ENCODE results near the gene PTPRR.

The PTPRR gene

DNA sequence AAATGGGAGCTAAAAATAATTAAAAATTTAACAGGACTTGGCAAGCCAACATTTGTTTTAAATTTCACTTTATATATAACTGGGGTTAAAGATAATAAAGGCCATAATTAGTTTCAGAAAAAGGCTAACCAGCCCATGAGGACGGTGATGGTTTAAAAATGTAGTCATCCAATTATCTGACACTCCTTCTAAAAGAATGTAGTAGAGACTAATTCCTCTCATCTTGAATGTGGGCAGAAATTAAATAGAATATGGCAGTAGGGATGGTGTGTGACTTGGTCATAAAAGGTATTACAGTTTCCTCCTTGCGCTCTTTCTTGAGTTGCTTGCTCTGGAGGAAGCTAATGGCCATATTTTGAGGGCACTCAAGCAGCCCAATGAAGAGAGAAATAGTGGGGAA lies 234.2 kb downstream of the PTPRR start:
- Histone ChIP-seq H3K36me3 (ENCODE audit: insufficient read depth, low read length) (no peaks in the 10 kb centered on the region), H3K9me3 (ENCODE audit: insufficient read depth, low read depth, low read length) (no peaks in the 10 kb centered on the region), H3K4me3 (ENCODE audit: low read length, poor library complexity, severe bottlenecking) (no peak overlapping the region), H3K79me2 (ENCODE audit: insufficient read depth, low read length) (no peaks in the 10 kb centered on the region), H4K20me1 (ENCODE audit: insufficient read depth, low read length, poor library complexity, severe bottlenecking) (no peaks in the 10 kb centered on the region), H3K27me3 (ENCODE audit: insufficient read depth, low read length, poor library complexity, severe bottlenecking) (no peaks in the 10 kb centered on the region), H3K4me1 (ENCODE audit: insufficient read depth, low read length, poor library complexity, severe bottlenecking) (peaks cover 7% of the 10 kb centered on the region), H3K4me2 (ENCODE audit: low read depth, low read length, poor library complexity, severe bottlenecking) (no peak overlapping the region), H2AFZ (ENCODE audit: low read length) (0 out of 2 replicates have a peak overlapping the region, but pooled peaks have one; percentile 44), H3F3A (ENCODE audit: low read depth) (no peaks in the 10 kb centered on the region), H3K9ac (ENCODE audit: low read depth, low read length, poor library complexity, severe bottlenecking) (no peak overlapping the region), H3K9me2 (replicated peaks; ENCODE audit: low read depth, low read length) (no peaks in the 10 kb centered on the region)
- no peak for TF ChIP-seq EZH2phosphoT487 (IDR thresholded peaks at IDR 0.05; ENCODE audit: borderline replicate concordance)

- Histone ChIP-seq H2AFZ (ENCODE audit: low read length) (0 out of 2 replicates have a peak overlapping the region, but pooled peaks have one; percentile 18), H3K9me2 (replicated peaks; ENCODE audit: low read depth, low read length) (no peaks in the 10 kb centered on the region), H3K4me2 (ENCODE audit: low read depth, low read length, poor library complexity, severe bottlenecking) (no peak overlapping the region), H4K20me1 (ENCODE audit: insufficient read depth, low read length, poor library complexity, severe bottlenecking) (no peaks in the 10 kb centered on the region), H3F3A (ENCODE audit: low read depth) (no peaks in the 10 kb centered on the region), H3K79me2 (ENCODE audit: insufficient read depth, low read length) (no peaks in the 10 kb centered on the region), H3K27me3 (ENCODE audit: insufficient read depth, low read length, poor library complexity, severe bottlenecking) (no peaks in the 10 kb centered on the region), H3K9ac (ENCODE audit: low read depth, low read length, poor library complexity, severe bottlenecking) (no peak overlapping the region), H3K9me3 (ENCODE audit: insufficient read depth, low read depth, low read length) (no peaks in the 10 kb centered on the region), H3K4me3 (ENCODE audit: low read length, poor library complexity, severe bottlenecking) (no peak overlapping the region), H3K4me1 (ENCODE audit: insufficient read depth, low read length, poor library complexity, severe bottlenecking) (peaks cover 7% of the 10 kb centered on the region), H3K36me3 (ENCODE audit: insufficient read depth, low read length) (no peaks in the 10 kb centered on the region)
- no peak for TF ChIP-seq EZH2phosphoT487 (IDR thresholded peaks at IDR 0.05; ENCODE audit: borderline replicate concordance)
- TF ChIP-seq, protein P1, sequence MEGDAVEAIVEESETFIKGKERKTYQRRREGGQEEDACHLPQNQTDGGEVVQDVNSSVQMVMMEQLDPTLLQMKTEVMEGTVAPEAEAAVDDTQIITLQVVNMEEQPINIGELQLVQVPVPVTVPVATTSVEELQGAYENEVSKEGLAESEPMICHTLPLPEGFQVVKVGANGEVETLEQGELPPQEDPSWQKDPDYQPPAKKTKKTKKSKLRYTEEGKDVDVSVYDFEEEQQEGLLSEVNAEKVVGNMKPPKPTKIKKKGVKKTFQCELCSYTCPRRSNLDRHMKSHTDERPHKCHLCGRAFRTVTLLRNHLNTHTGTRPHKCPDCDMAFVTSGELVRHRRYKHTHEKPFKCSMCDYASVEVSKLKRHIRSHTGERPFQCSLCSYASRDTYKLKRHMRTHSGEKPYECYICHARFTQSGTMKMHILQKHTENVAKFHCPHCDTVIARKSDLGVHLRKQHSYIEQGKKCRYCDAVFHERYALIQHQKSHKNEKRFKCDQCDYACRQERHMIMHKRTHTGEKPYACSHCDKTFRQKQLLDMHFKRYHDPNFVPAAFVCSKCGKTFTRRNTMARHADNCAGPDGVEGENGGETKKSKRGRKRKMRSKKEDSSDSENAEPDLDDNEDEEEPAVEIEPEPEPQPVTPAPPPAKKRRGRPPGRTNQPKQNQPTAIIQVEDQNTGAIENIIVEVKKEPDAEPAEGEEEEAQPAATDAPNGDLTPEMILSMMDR (conservative IDR thresholded peaks at IDR 0.05; ENCODE audit: low read length), result no peak
Observed at GRCh38 chr12:70683976-70684375, 236.6 kb downstream of the PTPRR start.

GRCh38 chr12:70671698-70672097 lies 248.8 kb downstream of the PTPRR start:
- no peak for TF ChIP-seq EZH2phosphoT487 (IDR thresholded peaks at IDR 0.05; ENCODE audit: borderline replicate concordance)
- TF ChIP-seq, protein P1 (conservative IDR thresholded peaks at IDR 0.05; ENCODE audit: low read length), result no peak
- no peaks in the 10 kb centered on the region for H3K9me3 ChIP-seq (ENCODE audit: insufficient read depth, low read depth, low read length)
- H3K4me2 ChIP-seq (ENCODE audit: low read depth, low read length, poor library complexity, severe bottlenecking), result no peak overlapping the region
- H2AFZ ChIP-seq (ENCODE audit: low read length), result no peak overlapping the region
- no peaks in the 10 kb centered on the region for H3K9me2 ChIP-seq (replicated peaks; ENCODE audit: low read depth, low read length)
- no peaks in the 10 kb centered on the region for H3K79me2 ChIP-seq (ENCODE audit: insufficient read depth, low read length)
- H3K36me3 ChIP-seq (ENCODE audit: insufficient read depth, low read length), result no peaks in the 10 kb centered on the region
- H3K9ac ChIP-seq (ENCODE audit: low read depth, low read length, poor library complexity, severe bottlenecking), result no peak overlapping the region
- H3K4me3 ChIP-seq (ENCODE audit: low read length, poor library complexity, severe bottlenecking), result no peak overlapping the region
- H4K20me1 ChIP-seq (ENCODE audit: insufficient read depth, low read length, poor library complexity, severe bottlenecking), result no peaks in the 10 kb centered on the region
- H3F3A ChIP-seq (ENCODE audit: low read depth), result no peaks in the 10 kb centered on the region
- no peaks in the 10 kb centered on the region for H3K27me3 ChIP-seq (ENCODE audit: insufficient read depth, low read length, poor library complexity, severe bottlenecking)
- H3K4me1 ChIP-seq (ENCODE audit: insufficient read depth, low read length, poor library complexity, severe bottlenecking), result peaks cover 4% of the 10 kb centered on the region

- H3K9ac ChIP-seq (ENCODE audit: low read depth, low read length, poor library complexity, severe bottlenecking), result no peak overlapping the region
- H3K36me3 ChIP-seq (ENCODE audit: insufficient read depth, low read length), result no peaks in the 10 kb centered on the region
- no peak overlapping the region for H2AFZ ChIP-seq (ENCODE audit: low read length)
- TF ChIP-seq, protein P1 (conservative IDR thresholded peaks at IDR 0.05; ENCODE audit: low read length), result no peak
- TF ChIP-seq EZH2phosphoT487 (IDR thresholded peaks at IDR 0.05; ENCODE audit: borderline replicate concordance), result no peak
- no peaks in the 10 kb centered on the region for H3K79me2 ChIP-seq (ENCODE audit: insufficient read depth, low read length)
- H3K9me2 ChIP-seq (replicated peaks; ENCODE audit: low read depth, low read length), result no peaks in the 10 kb centered on the region
- H3F3A ChIP-seq (ENCODE audit: low read depth), result no peaks in the 10 kb centered on the region
- H3K27me3 ChIP-seq (ENCODE audit: insufficient read depth, low read length, poor library complexity, severe bottlenecking), result no peaks in the 10 kb centered on the region
- H3K4me2 ChIP-seq (ENCODE audit: low read depth, low read length, poor library complexity, severe bottlenecking), result no peak overlapping the region
- H3K9me3 ChIP-seq (ENCODE audit: insufficient read depth, low read depth, low read length), result no peaks in the 10 kb centered on the region
- H4K20me1 ChIP-seq (ENCODE audit: insufficient read depth, low read length, poor library complexity, severe bottlenecking), result no peaks in the 10 kb centered on the region
- no peak overlapping the region for H3K4me3 ChIP-seq (ENCODE audit: low read length, poor library complexity, severe bottlenecking)
- H3K4me1 ChIP-seq (ENCODE audit: insufficient read depth, low read length, poor library complexity, severe bottlenecking), result peaks cover 4% of the 10 kb centered on the region
Observed at GRCh38 chr12:70670948-70671347, 249.6 kb downstream of the PTPRR start.

All from Loucy (cell line).